ENCODE measurements around the gene FYB1. TPM values are rescaled to one million over a fixed set of nuclear protein-coding genes. Genes with fewer than 3 reads are reported as not detected.
"Not testable (repeated sequence)": the region's sequence is repeated elsewhere in the genome, so short reads cannot be mapped to it uniquely, and the experiment has no call there.

Gene FYB1
- total RNA-seq, 2 donors from 2014 or later = 127 to 131 TPM

DNA sequence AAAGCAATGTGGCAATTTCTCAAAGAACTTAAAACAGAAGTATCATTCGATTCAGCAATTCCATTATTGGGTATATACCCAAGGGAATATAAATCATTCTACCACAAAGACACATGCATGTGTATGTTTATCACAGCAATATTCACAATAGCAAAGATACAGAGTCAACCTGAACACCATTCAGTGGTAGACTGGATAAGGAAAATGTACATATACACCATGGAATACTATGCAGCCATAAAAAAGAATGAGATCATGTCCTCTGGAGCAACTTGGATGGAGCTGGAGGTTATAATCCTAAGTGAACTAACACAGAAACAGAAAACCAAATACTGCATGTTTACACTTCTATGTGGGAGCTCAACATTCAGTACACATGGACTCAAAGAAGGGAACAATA lies 21.4 kb upstream of the FYB1 start:
- Mint-ChIP-seq H3K27me3 (ENCODE audit: low read depth) (no peaks in the 10 kb centered on the region), H3K27ac (no peak overlapping the region), H3K4me3 (no peak overlapping the region), H3K9me3 (peaks cover 2 to 7% of the 10 kb centered on the region in 2 donors), H3K4me1 (ENCODE audit: low read depth) (peaks cover 11% of the 10 kb centered on the region), H3K36me3 (ENCODE audit: insufficient read depth in 2 of 2) (peaks cover 4 to 8% of the 10 kb centered on the region in 2 donors)
- DNase-seq = no peak
- ATAC-seq (replicated peaks in 1 of 2) = no peak

DNA sequence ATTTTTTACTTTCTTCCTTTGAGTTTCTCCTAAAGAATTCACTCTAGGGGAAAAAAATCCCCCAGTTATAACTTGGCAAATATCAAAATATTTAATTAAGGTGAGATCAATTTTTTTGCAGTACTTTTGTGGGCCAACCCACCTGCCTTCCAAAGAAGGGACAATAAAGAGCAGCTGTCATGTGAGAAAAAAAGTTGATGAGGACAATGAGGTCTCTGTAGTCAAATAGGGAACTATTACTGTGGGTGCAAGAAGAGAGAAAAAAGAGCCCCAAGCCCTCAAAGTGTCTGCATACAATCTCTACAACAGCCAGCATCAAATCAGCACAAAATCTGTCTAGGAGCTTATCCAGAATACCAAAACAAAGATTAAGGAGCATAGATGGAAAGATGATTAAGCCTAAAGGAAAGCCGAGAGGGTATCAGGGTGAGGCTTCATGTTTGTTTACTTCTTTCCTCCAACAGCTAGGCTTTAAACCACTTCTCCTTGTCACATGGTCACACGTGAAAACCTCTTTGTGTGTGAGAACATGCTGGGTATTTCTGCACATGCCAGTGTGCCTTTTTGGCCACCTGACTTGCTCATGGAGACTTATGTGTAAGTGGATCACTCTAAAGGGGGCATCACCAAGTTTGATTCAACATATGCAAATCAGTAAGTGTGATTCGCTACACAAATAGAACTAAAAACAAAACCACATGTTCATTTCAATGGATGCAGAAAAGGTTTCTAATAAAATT lies 19.2 kb upstream of the FYB1 start:
- Mint-ChIP-seq H3K9me3 (peaks cover 2 to 9% of the 10 kb centered on the region in 2 donors), H3K4me1 (ENCODE audit: low read depth) (peaks cover 11% of the 10 kb centered on the region), H3K36me3 (ENCODE audit: insufficient read depth in 2 of 2) (peaks cover 4 to 8% of the 10 kb centered on the region in 2 donors), H3K27ac (no peak overlapping the region), H3K4me3 (no peak overlapping the region), H3K27me3 (ENCODE audit: low read depth) (no peaks in the 10 kb centered on the region)
- DNase-seq (no peak), ATAC-seq (replicated peaks in 1 of 2) (peak in 1 of 2 donors; percentile 70)

DNA sequence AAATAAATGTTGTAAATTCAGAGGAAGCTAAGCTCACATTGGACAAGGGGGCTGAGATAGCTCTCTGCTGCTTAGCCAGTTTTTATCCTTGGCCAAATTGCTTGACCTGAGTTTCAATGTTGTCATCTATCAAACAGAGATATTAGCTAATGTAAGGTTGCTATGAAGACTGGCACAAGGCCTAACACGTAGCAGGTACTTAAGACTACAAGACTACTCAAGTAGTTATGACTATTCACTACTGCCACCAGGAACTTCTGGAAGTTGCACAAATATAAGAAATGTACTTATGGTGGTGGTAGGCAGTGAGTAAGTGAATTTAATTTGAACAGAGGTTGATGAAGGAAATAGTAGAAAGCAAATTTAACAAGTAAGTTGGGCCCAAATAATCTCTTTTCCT lies 17.4 kb upstream of the FYB1 start:
- DNase-seq (no peak), ATAC-seq (replicated peaks in 1 of 2) (no peak)
- H3K27ac Mint-ChIP-seq = no peak overlapping the region
- H3K36me3 Mint-ChIP-seq (ENCODE audit: insufficient read depth in 2 of 2) = peaks cover 1 to 7% of the 10 kb centered on the region in 2 donors
- peaks cover 0 to 9% of the 10 kb centered on the region in 2 donors for H3K9me3 Mint-ChIP-seq
- no peak overlapping the region for H3K4me3 Mint-ChIP-seq
- H3K4me1 Mint-ChIP-seq (ENCODE audit: low read depth) = peaks cover 17% of the 10 kb centered on the region
- H3K27me3 Mint-ChIP-seq (ENCODE audit: low read depth) = no peaks in the 10 kb centered on the region

DNA sequence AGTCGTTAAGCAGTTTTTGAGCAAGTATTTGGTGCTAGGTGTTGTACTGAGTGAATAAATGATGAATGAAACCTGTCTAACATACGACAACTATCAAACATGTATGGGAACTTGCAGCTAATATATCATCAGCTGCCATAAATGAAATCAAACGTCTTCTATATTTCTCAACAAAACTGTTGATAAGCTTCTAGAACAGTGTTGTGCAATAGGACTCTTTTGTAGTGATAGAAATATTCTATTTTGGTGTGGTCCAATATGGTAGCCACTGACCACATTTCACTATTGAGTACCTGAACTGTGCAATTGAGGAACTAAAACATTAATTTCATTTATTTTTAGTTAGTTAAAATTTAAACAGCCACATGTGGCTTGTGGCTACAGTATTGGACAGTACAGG lies 16.3 kb upstream of the FYB1 start:
- Mint-ChIP-seq H3K4me1 (ENCODE audit: low read depth) (peaks cover 27% of the 10 kb centered on the region), H3K9me3 (peaks cover 0 to 4% of the 10 kb centered on the region in 2 donors), H3K27ac (no peak overlapping the region), H3K27me3 (ENCODE audit: low read depth) (no peaks in the 10 kb centered on the region), H3K36me3 (ENCODE audit: insufficient read depth in 2 of 2) (peaks cover 1 to 4% of the 10 kb centered on the region in 2 donors), H3K4me3 (no peak overlapping the region)
- ATAC-seq (replicated peaks in 1 of 2) (no peak), DNase-seq (no peak)

DNA sequence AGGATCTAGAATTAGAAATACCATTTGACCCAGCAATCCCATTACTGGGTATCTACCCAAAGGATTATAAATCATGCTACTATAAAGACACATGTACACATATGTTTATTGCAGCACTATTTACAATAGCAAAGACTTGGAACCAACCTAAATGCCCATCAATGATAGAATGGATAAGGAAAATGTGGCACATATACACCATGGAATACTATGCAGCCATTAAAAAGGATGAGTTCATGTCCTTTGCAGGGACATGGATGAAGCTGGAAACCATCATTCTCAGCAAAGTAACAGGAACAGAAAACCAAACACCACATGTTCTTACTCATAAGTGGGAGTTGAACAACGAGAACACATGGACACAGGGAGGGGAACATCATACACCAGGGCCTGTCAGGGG lies 15.1 kb upstream of the FYB1 start:
- not testable (repeated sequence) for H3K4me3 Mint-ChIP-seq; H3K9me3 Mint-ChIP-seq; DNase-seq; H3K27ac Mint-ChIP-seq; H3K36me3 Mint-ChIP-seq (ENCODE audit: insufficient read depth in 2 of 2); ATAC-seq (replicated peaks in 1 of 2); H3K27me3 Mint-ChIP-seq (ENCODE audit: low read depth)
- peaks cover 30% of the 10 kb centered on the region for H3K4me1 Mint-ChIP-seq (ENCODE audit: low read depth)

DNA sequence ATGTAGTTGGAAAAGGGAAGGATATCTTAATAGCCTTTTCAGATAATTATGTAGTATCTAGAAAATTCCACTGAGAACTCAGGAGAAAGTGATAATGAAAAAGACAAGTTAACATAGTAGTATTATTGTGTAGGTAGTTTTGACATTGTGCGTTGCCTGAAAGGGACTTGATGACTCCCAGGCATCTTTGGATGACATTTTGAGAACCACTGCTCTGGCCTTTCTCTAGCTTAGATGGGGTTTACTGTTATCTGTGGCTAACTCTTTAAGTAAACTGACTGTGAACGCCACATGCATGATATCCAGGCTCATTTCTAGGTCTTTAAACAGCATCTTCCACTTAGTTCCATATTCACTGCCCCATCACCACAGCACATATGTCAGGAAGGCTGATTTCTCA lies 14.4 kb upstream of the FYB1 start:
- peaks cover 26% of the 10 kb centered on the region for H3K4me1 Mint-ChIP-seq (ENCODE audit: low read depth)
- DNase-seq (no peak), ATAC-seq (replicated peaks in 1 of 2) (no peak)
- no peaks in the 10 kb centered on the region for H3K27me3 Mint-ChIP-seq (ENCODE audit: low read depth)
- H3K27ac Mint-ChIP-seq = no peak overlapping the region
- peaks cover 0 to 1% of the 10 kb centered on the region in 2 donors for H3K9me3 Mint-ChIP-seq
- no peak overlapping the region for H3K4me3 Mint-ChIP-seq
- H3K36me3 Mint-ChIP-seq (ENCODE audit: insufficient read depth in 2 of 2) = no peaks in the 10 kb centered on the region

DNA sequence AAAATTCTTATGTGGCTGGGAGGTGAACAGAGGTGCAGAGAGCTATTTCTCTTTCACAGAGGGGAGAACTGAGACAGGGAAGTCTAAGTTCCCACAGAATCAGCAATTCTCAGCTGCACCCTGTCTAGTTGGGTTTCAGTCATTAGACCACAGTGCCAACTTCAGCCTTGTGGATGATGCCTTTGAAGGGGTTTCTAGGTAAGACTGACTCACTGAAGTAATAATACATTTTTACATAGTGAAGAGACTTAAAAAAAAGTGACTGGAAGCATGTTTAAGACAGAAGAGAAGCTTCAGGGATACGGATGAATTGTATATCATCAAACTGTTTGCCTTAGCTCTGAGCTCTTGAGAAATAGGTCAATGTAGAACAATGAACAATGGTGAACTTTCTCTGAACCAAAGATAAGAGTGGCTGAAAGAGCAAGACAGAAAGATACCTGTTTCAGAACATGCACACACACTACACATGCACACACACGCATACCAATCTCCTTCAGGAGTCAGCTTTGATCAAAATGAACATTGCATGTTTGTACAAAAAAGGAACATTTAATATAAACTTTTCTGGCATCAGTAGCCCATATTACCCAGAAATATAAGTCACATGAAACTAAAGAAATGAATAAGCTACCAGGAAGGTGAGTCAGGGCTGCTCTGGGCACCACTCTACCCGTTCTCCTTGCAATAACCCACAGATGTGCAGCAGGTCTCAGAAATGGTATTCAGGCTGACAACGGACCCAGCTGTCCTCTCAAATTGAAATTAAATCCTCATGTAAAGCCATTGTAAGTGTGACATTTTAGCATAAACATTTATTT lies 12.6 kb upstream of the FYB1 start:
- peak overlapping the region; percentile 99 for H3K27ac Mint-ChIP-seq
- peak overlapping the region; percentile 70 to 92 for H3K4me3 Mint-ChIP-seq
- no peaks in the 10 kb centered on the region for H3K27me3 Mint-ChIP-seq (ENCODE audit: low read depth)
- no peaks in the 10 kb centered on the region for H3K36me3 Mint-ChIP-seq (ENCODE audit: insufficient read depth in 2 of 2)
- ATAC-seq (replicated peaks in 1 of 2) = peak; percentile 94
- H3K4me1 Mint-ChIP-seq (ENCODE audit: low read depth) = peaks cover 26% of the 10 kb centered on the region
- DNase-seq = peak; percentile 61 to 77
- peaks cover 0 to 1% of the 10 kb centered on the region in 2 donors for H3K9me3 Mint-ChIP-seq

DNA sequence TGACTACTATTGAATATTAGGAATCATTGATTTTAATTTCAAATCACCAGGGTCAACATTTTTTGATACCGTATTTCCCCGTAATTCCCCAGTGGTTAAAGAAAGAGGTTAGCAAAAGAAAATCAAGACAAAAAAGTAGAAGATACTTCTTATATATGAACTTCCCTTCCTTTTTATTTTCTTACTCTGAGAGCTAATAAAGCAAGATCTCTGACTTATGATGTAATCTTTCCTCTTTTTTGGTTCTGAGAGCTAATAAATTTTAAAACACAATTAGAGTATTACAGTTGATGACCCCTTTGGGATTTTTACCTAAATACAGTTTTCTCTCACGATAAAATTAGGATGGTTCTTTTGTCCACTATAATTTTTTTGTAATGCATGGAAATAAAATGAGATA lies 9.2 kb upstream of the FYB1 start:
- Mint-ChIP-seq H3K4me1 (ENCODE audit: low read depth) (peaks cover 55% of the 10 kb centered on the region), H3K4me3 (no peak overlapping the region), H3K27ac (no peak overlapping the region), H3K9me3 (no peaks in the 10 kb centered on the region), H3K36me3 (ENCODE audit: insufficient read depth in 2 of 2) (no peaks in the 10 kb centered on the region), H3K27me3 (ENCODE audit: low read depth) (no peaks in the 10 kb centered on the region)
- DNase-seq (no peak), ATAC-seq (replicated peaks in 1 of 2) (no peak)

DNA sequence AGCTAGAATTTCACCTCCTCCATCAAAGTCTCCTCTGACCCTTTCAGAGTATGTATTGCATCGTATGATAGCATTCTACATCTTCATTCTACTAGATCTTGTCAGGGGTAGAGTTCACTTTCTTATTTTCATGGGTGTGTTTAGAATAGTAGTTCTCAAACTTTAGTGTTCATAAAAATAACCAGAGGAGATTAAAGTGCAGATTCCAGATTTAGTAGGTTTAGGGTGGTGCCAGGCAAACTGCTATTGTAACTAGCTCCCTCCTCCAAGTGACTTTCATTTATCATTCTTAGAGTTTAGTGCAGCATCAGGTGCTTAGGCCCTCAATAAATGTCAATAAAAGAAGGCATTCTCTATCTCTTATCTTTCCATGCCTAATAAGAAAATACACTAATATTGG lies 7.2 kb upstream of the FYB1 start:
- no peaks in the 10 kb centered on the region for H3K27me3 Mint-ChIP-seq (ENCODE audit: low read depth)
- H3K9me3 Mint-ChIP-seq = no peaks in the 10 kb centered on the region
- H3K36me3 Mint-ChIP-seq (ENCODE audit: insufficient read depth in 2 of 2) = no peaks in the 10 kb centered on the region
- DNase-seq (no peak), ATAC-seq (replicated peaks in 1 of 2) (no peak)
- H3K27ac Mint-ChIP-seq = peak overlapping the region; percentile 1
- H3K4me3 Mint-ChIP-seq = peak overlapping the region; percentile 44 to 61
- peaks cover 50% of the 10 kb centered on the region for H3K4me1 Mint-ChIP-seq (ENCODE audit: low read depth)

DNA sequence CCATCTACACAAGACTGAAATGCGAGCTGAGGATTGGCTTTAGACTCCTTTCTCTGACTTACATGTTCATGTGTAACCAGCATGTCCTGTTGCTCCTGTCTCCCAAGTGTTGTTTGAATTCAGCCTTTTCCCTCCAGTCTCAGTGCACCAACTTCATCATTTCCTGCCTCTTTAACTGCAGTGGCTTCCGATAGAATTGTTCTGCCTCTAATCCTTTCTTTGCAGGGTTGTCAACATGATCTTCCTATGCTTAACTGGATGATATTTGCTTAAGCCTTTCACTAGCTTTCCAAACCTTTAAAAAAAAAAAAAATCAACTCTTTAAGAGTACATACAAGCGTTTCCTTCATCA lies 6.7 kb upstream of the FYB1 start:
- Mint-ChIP-seq H3K4me3 (peak overlapping the region; percentile 44 to 61), H3K27ac (peak overlapping the region; percentile 1), H3K36me3 (ENCODE audit: insufficient read depth in 2 of 2) (no peaks in the 10 kb centered on the region), H3K27me3 (ENCODE audit: low read depth) (no peaks in the 10 kb centered on the region), H3K4me1 (ENCODE audit: low read depth) (peaks cover 45% of the 10 kb centered on the region), H3K9me3 (no peaks in the 10 kb centered on the region)
- ATAC-seq (replicated peaks in 1 of 2) (no peak), DNase-seq (no peak)

DNA sequence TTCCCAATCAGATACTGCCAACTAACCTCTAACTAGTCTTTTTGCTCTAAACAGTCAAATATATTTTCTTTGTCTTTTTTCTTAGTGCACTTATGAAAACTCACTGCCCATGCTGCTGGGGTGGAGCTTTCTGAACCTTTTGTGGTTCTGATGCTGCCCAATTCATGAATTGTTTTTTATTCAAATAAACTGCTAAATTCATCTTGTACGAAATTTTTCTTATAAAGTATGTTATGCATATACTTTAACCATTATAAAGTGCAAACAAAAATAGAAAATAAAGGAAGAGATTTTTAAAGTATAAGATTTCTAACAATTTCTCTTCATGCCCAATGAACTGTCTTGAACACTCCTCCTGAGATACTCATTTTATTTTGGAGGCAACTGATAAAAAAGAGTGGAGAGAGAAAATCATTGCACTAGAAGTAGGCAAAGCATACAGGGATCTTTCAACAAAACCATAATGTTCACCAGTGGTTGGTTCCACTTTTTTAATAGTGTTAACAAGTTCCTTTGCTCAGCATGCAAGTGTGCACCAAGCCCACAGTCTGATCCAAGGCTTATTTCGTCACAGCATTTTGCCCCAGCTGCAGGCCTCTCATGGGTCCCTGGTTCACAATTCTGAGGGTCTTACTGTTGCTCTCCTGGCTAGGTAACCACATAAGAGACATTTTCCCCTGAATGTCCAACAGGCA lies 6.2 kb upstream of the FYB1 start:
- peak overlapping the region in 1 of 2 donors; percentile 61 for H3K4me3 Mint-ChIP-seq
- no peaks in the 10 kb centered on the region for H3K9me3 Mint-ChIP-seq
- no peak for ATAC-seq (replicated peaks in 1 of 2)
- no peaks in the 10 kb centered on the region for H3K27me3 Mint-ChIP-seq (ENCODE audit: low read depth)
- H3K4me1 Mint-ChIP-seq (ENCODE audit: low read depth) = peaks cover 40% of the 10 kb centered on the region
- DNase-seq = no peak
- H3K27ac Mint-ChIP-seq = peak overlapping the region; percentile 1
- no peaks in the 10 kb centered on the region for H3K36me3 Mint-ChIP-seq (ENCODE audit: insufficient read depth in 2 of 2)

DNA sequence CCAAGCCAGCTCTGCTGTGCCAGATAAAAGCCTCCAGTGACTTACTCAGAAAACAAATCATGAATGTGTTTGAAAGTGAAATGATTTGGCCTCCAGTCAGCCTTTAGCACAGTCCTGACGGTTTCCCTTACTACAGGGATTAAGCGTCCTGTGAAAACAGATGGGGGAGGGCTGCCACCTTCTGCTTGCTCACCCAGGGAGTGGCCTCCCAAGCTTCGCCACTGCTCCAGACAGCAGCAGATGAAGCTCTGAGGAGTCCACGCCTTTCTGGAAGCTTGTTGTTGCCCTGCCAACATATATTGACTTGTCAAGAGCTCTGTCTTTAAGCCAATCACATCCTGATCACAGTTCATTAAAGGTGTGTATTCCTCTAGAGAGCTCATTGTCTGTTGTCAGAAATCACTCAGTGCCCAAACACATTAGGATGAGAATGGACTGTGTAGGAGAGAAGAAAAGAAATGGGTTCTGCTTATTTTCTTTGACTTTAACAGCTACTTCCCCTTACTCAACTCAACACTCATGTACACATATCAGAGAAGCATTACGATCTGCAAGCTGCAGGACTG lies 4.9 kb upstream of the FYB1 start:
- DNase-seq (no peak), ATAC-seq (replicated peaks in 1 of 2) (peak; percentile 64 to 79)
- Mint-ChIP-seq H3K4me3 (no peak overlapping the region), H3K27ac (no peak overlapping the region), H3K9me3 (no peaks in the 10 kb centered on the region), H3K27me3 (ENCODE audit: low read depth) (no peaks in the 10 kb centered on the region), H3K36me3 (ENCODE audit: insufficient read depth in 2 of 2) (no peaks in the 10 kb centered on the region), H3K4me1 (ENCODE audit: low read depth) (peaks cover 51% of the 10 kb centered on the region)

Data from activated T-cell treated with anti-CD3 and anti-CD28 coated beads, Interleukin-2, amount 50 U/mL, for 72 hours (primary cell).